Bronchial epithelial cell (primary cell): ENCODE results near the gene SCOC. TPM values are rescaled to one million over a fixed set of nuclear protein-coding genes. Genes with fewer than 3 reads are reported as not detected.
"Not testable (repeated sequence)": the region's sequence is repeated elsewhere in the genome, so short reads cannot be mapped to it uniquely, and the experiment has no call there.

Experiments
- DNase-seq: peaks from one replicate; pipeline ENCODE4 v3.0.0-alpha.2; 2010; ENCODE audit warnings: low read depth
- FAIRE-seq: peaks from 2 replicates; lab custom pipeline; 2011; peaks lifted over from hg19 to GRCh38; lab: Jason Lieb, UNC
- H3K27me3 ChIP-seq: 2 replicates; pipeline ENCODE4 v1.5.1; 2011; ENCODE audit warnings: low read length; ENCODE audit not compliant: control insufficient read depth, insufficient read depth
- H3K36me3 ChIP-seq: 2 replicates; pipeline ENCODE4 v1.5.1; 2011; ENCODE audit warnings: low read length; ENCODE audit not compliant: control insufficient read depth, insufficient read depth
- H3K4me3 ChIP-seq: 2 replicates; pipeline ENCODE4 v1.5.1; 2011; ENCODE audit warnings: mild to moderate bottlenecking, low read depth, low read length, control low read depth
- CTCF ChIP-seq: IDR thresholded peaks from 2 replicates; pipeline ENCODE4 v1.5.1; 2011; ENCODE audit warnings: mild to moderate bottlenecking, moderate library complexity, low read length, control low read depth, inconsistent platforms; ENCODE audit not compliant: insufficient read depth, severe bottlenecking
- total RNA-seq: library from RNA; depleted of rRNA; stranded (reverse); fragments of >200 nt; gene quantifications from 2 replicates; pipeline ENCODE4 v1.2.1, GENCODE V29; 2014

The SCOC gene
- total RNA-seq, 1 donor from 2014 or later, result 61.9 TPM

- H3K36me3 ChIP-seq, result no peaks in the 10 kb centered on the region
- H3K27me3 ChIP-seq, result no peaks in the 10 kb centered on the region
- no peak overlapping the region for H3K4me3 ChIP-seq
- TF ChIP-seq CTCF, result no peak
- FAIRE-seq (no peak), DNase-seq (no peak)
Measured at GRCh38 chr4:140408974-140409373, 35.5 kb downstream of the SCOC start.

- FAIRE-seq, result not testable (repeated sequence)
Measured at GRCh38 chr4:140413130-140413969, 39.9 kb downstream of the SCOC start.

GRCh38 chr4:140423106-140423505 lies 49.7 kb downstream of the SCOC start:
- Histone ChIP-seq H3K36me3 (no peaks in the 10 kb centered on the region), H3K4me3 (no peak overlapping the region), H3K27me3 (no peaks in the 10 kb centered on the region)
- TF ChIP-seq CTCF, result no peak
- FAIRE-seq (no peak), DNase-seq (peak; percentile 52)

More at GRCh38 chr4:140413130-140413969, 39.9 kb downstream of the SCOC start:
- H3K27me3 ChIP-seq, H3K4me3 ChIP-seq, DNase-seq, H3K36me3 ChIP-seq: not testable (repeated sequence)

GRCh38 chr4:140426610-140427105 lies 53.2 kb downstream of the SCOC start:
- Histone ChIP-seq H3K27me3 (no peaks in the 10 kb centered on the region), H3K36me3 (no peaks in the 10 kb centered on the region), H3K4me3 (peak overlapping the region; percentile 53)
- TF ChIP-seq CTCF, result no peak
- FAIRE-seq (no peak), DNase-seq (no peak)

- no peak for DNase-seq
- H3K36me3 ChIP-seq, result no peaks in the 10 kb centered on the region
- no peaks in the 10 kb centered on the region for H3K27me3 ChIP-seq
- no peak for FAIRE-seq
- TF ChIP-seq CTCF, result peak; percentile 42
- peak within 1 kb of the TSS; percentile 53 for H3K4me3 ChIP-seq
Measured at GRCh38 chr4:140427106-140427918, 53.9 kb downstream of the SCOC start, which contains the start of gene CLGN. Gene CLGN, minus strand, starts transcription at chr4:140427648. Its CDS starts 14,570 bp downstream, at chr4:140413078.
